Mucosa of stomach (tissue), 1 donor: ENCODE measurements around the gene CACTIN.
A peak's percentile ranks its signal among the peaks of the same experiment; 100 is the strongest.

Experiments
- H3K27me3 ChIP-seq: one replicate; pipeline ENCODE4 v1.7.0; 2013; ENCODE audit warnings: mild to moderate bottlenecking, low read length; ENCODE audit not compliant: control insufficient read depth, insufficient read depth
- H3K36me3 ChIP-seq: one replicate; pipeline ENCODE4 v1.7.0; 2013; ENCODE audit warnings: low read length; ENCODE audit not compliant: control insufficient read depth, insufficient read depth
- H3K4me1 ChIP-seq: one replicate; pipeline ENCODE4 v1.7.0; 2013; ENCODE audit warnings: mild to moderate bottlenecking, low read length; ENCODE audit not compliant: control insufficient read depth, insufficient read depth
- H3K4me3 ChIP-seq: one replicate; pipeline ENCODE4 v1.7.0; 2013; ENCODE audit warnings: low read length
- H3K9ac ChIP-seq: one replicate; pipeline ENCODE4 v1.7.0; 2013; ENCODE audit warnings: mild to moderate bottlenecking, low read length, moderate library complexity
- H3K9me3 ChIP-seq: one replicate; pipeline ENCODE4 v1.7.0; 2013; ENCODE audit warnings: mild to moderate bottlenecking, low read length, moderate library complexity; ENCODE audit not compliant: control insufficient read depth
- donor health status: Pancreatic carcinoma.

Gene CACTIN

GRCh38 chr19:3580156-3580934 is 46.2 kb downstream of the CACTIN start:
- no peaks in the 10 kb centered on the region for H3K9me3 ChIP-seq
- no peaks in the 10 kb centered on the region for H3K36me3 ChIP-seq
- H3K4me3 ChIP-seq: no peak overlapping the region
- H3K4me1 ChIP-seq: peaks cover 10% of the 10 kb centered on the region
- H3K27me3 ChIP-seq: peaks cover 4% of the 10 kb centered on the region
- peak overlapping the region; percentile 8 for H3K9ac ChIP-seq

- Histone ChIP-seq H3K4me3 (no peak overlapping the region), H3K36me3 (no peaks in the 10 kb centered on the region), H3K27me3 (no peaks in the 10 kb centered on the region), H3K9me3 (no peaks in the 10 kb centered on the region), H3K4me1 (peaks cover 10% of the 10 kb centered on the region), H3K9ac (no peak overlapping the region)
These were observed 48.2 kb downstream of the CACTIN start for GRCh38 chr19:3578390-3578789.

DNA sequence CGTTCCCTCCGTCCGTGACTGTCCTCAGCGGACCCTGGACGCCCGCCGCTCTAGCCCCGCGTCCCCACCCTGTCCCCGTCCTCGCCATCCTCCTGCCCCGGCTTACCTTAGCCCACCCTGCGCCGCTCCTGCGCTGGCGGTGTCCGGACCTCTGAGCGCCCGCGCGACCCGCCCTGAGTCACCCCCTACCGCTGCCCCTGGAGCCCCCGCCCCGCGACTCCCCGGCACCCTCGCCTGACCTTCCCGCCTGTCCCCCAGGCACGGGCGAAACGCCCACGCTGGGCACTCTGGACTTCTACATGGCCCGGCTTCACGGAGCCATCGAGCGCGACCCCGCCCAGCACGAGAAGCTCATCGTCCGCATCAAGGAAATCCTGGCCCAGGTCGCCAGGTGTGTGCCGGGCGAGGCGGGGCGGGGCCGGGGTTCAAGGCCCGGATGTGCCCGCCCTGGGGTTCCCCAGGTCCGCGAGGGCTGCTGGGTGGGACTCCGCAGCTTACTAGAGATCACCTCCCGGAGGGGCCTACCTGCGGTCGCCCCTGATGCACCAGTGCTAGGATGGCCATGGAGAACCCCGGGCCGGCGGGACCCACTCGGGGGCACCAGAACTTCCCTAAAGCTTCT is 48.8 kb downstream of the CACTIN start:
- H3K36me3 ChIP-seq: no peaks in the 10 kb centered on the region
- peaks cover 10% of the 10 kb centered on the region for H3K4me1 ChIP-seq
- no peaks in the 10 kb centered on the region for H3K27me3 ChIP-seq
- no peaks in the 10 kb centered on the region for H3K9me3 ChIP-seq
- H3K9ac ChIP-seq: no peak overlapping the region
- H3K4me3 ChIP-seq: no peak overlapping the region

GRCh38 chr19:3576696-3577443 is 49.7 kb downstream of the CACTIN start:
- no peak overlapping the region for H3K4me3 ChIP-seq
- H3K4me1 ChIP-seq: peaks cover 15% of the 10 kb centered on the region
- H3K27me3 ChIP-seq: no peaks in the 10 kb centered on the region
- no peaks in the 10 kb centered on the region for H3K36me3 ChIP-seq
- no peak overlapping the region for H3K9ac ChIP-seq
- no peaks in the 10 kb centered on the region for H3K9me3 ChIP-seq

DNA sequence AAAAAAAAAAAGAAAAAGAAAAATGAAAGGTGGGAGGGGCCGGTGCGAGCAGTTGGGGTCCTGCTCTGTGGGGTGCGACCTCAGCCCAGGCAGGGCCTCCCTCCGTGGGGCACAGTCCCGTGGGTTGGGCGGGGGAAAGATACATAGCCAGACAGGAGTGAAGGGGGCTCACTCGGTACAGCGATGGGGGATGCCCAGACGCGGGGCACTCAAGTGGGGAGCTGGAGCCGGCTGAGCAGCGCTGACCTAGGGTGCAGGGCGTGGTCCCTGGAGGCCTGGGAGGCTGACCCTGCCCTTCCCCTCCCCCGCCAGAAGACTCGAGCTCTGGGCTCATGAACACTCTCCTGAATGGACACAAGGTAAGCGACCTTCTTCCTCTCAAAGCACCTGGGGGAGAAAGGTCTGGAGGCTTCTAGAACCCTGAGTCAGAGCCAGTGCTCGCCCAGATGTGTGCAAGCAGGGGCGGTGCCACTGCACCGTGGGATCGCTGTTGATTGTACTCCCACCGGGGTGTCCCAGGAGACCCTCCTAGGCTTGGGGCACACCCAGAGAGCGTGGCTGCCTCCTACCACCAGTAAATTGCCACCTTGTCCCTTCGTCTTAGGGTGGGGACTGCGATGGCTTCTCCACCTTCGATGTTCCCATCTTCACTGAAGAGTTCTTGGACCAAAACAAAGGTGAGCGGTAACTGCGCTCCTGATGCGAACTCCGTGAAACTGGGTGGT is 50.5 kb downstream of the CACTIN start:
- Histone ChIP-seq H3K27me3 (no peaks in the 10 kb centered on the region), H3K36me3 (no peaks in the 10 kb centered on the region), H3K4me1 (peaks cover 15% of the 10 kb centered on the region), H3K9ac (no peak overlapping the region), H3K9me3 (no peaks in the 10 kb centered on the region), H3K4me3 (no peak overlapping the region)

- Histone ChIP-seq H3K9ac (no peak overlapping the region), H3K9me3 (no peaks in the 10 kb centered on the region), H3K4me1 (peaks cover 15% of the 10 kb centered on the region), H3K36me3 (no peaks in the 10 kb centered on the region), H3K4me3 (no peak overlapping the region), H3K27me3 (no peaks in the 10 kb centered on the region)
These were observed 51.3 kb downstream of the CACTIN start for GRCh38 chr19:3575260-3575741.

GRCh38 chr19:3573858-3574637 is 52.5 kb downstream of the CACTIN start:
- no peaks in the 10 kb centered on the region for H3K27me3 ChIP-seq
- no peaks in the 10 kb centered on the region for H3K9me3 ChIP-seq
- H3K36me3 ChIP-seq: no peaks in the 10 kb centered on the region
- peak overlapping the region; percentile 63 for H3K4me3 ChIP-seq
- peak overlapping the region; percentile 69 for H3K9ac ChIP-seq
- H3K4me1 ChIP-seq: peaks cover 15% of the 10 kb centered on the region

- H3K27me3 ChIP-seq: no peaks in the 10 kb centered on the region
- H3K9me3 ChIP-seq: no peaks in the 10 kb centered on the region
- H3K36me3 ChIP-seq: no peaks in the 10 kb centered on the region
- peaks cover 15% of the 10 kb centered on the region for H3K4me1 ChIP-seq
- peak overlapping the region; percentile 63 for H3K4me3 ChIP-seq
- peak overlapping the region; percentile 69 for H3K9ac ChIP-seq
These were observed 53.3 kb downstream of the CACTIN start for GRCh38 chr19:3573162-3573857.

GRCh38 chr19:3572855-3573161 is 53.8 kb downstream of the CACTIN start, which contains the start of gene HMG20B:
HMG20B (plus strand) TSS chr19:3572944; CDS start chr19:3573310, 366 bp downstream.
- Histone ChIP-seq H3K9me3 (no peaks in the 10 kb centered on the region), H3K27me3 (no peaks in the 10 kb centered on the region), H3K9ac (peak within 1 kb of the TSS; percentile 69), H3K4me3 (peak within 1 kb of the TSS; percentile 66), H3K36me3 (no peaks in the 10 kb centered on the region), H3K4me1 (peaks cover 15% of the 10 kb centered on the region)

GRCh38 chr19:3572132-3572854 is 54.3 kb downstream of the CACTIN start:
- peak overlapping the region; percentile 65 for H3K9ac ChIP-seq
- no peaks in the 10 kb centered on the region for H3K27me3 ChIP-seq
- peak overlapping the region; percentile 66 for H3K4me3 ChIP-seq
- H3K9me3 ChIP-seq: no peaks in the 10 kb centered on the region
- H3K4me1 ChIP-seq: peaks cover 15% of the 10 kb centered on the region
- no peaks in the 10 kb centered on the region for H3K36me3 ChIP-seq
